Keratinocyte (primary cell): Measurements from ENCODE around the gene ROR2. TPM values are rescaled to one million over a fixed set of nuclear protein-coding genes. Genes with fewer than 3 reads are reported as not detected.

Experiments
- DNase-seq: peaks from one replicate; pipeline ENCODE4 v3.0.0-alpha.2; 2011; ENCODE audit warnings: low read depth, missing footprints, low spot score
- FAIRE-seq: peaks from 2 replicates; lab custom pipeline; 2011; peaks lifted over from hg19 to GRCh38; lab: Jason Lieb, UNC
- H2AFZ ChIP-seq: 2 replicates; pipeline ENCODE4 v1.6.0; 2012; ENCODE audit warnings: low read length, control low read depth, inconsistent platforms; ENCODE audit not compliant: control insufficient read depth
- H3K27ac ChIP-seq: 2 replicates; pipeline ENCODE4 v1.5.1; 2011; ENCODE audit warnings: low read length; ENCODE audit not compliant: control insufficient read depth, insufficient read depth
- H3K27me3 ChIP-seq: 3 replicates; pipeline ENCODE4 v1.6.0; 2011; ENCODE audit warnings: low read length; ENCODE audit not compliant: control insufficient read depth, insufficient read depth; ENCODE audit errors: extremely low read depth
- H3K36me3 ChIP-seq, 2 experiments: 2 replicates in 1 of 2; 3 replicates in 1 of 2; pipeline ENCODE4 v1.5.1; 2011; ENCODE audit warnings: low read length in 2 of 2, mild to moderate bottlenecking in 1 of 2; ENCODE audit not compliant: control insufficient read depth in 2 of 2, insufficient read depth in 2 of 2; ENCODE audit errors: extremely low read depth in 1 of 2
- H3K4me1 ChIP-seq: 3 replicates; pipeline ENCODE4 v1.5.1; 2011; ENCODE audit warnings: low read length; ENCODE audit not compliant: control insufficient read depth, insufficient read depth; ENCODE audit errors: extremely low read depth
- H3K4me2 ChIP-seq: 3 replicates; pipeline ENCODE4 v1.6.0; 2011; ENCODE audit warnings: low read depth, low read length; ENCODE audit not compliant: control insufficient read depth, insufficient read depth; ENCODE audit errors: extremely low read depth
- H3K4me3 ChIP-seq, 3 experiments: fragments of 200-600 bp in 1 of 3; sonication (generic) in 1 of 3; 2 replicates in 2 of 3; 3 replicates in 1 of 3; pipeline ENCODE4 v1.5.1; 2011 to 2016; ENCODE audit warnings: low read length in 3 of 3, mild to moderate bottlenecking in 3 of 3, control low read depth in 2 of 3, inconsistent platforms in 1 of 3, low read depth in 1 of 3, mixed read lengths in 1 of 3, mixed run types in 1 of 3, moderate library complexity in 1 of 3; ENCODE audit not compliant: control insufficient read depth in 2 of 3, insufficient read depth in 2 of 3; ENCODE audit errors: extremely low read depth in 1 of 3
- H3K79me2 ChIP-seq: 2 replicates; pipeline ENCODE4 v1.6.0; 2012; ENCODE audit warnings: low read length; ENCODE audit not compliant: control insufficient read depth, insufficient read depth
- H3K9ac ChIP-seq: 3 replicates; pipeline ENCODE4 v1.6.0; 2011; ENCODE audit warnings: low read length; ENCODE audit not compliant: control insufficient read depth, insufficient read depth; ENCODE audit errors: extremely low read depth
- H3K9me1 ChIP-seq: 3 replicates; pipeline ENCODE4 v1.6.0; 2011; ENCODE audit warnings: low read length; ENCODE audit not compliant: control insufficient read depth, insufficient read depth; ENCODE audit errors: extremely low read depth
- H3K9me3 ChIP-seq: 2 replicates; pipeline ENCODE4 v1.5.1; 2012; ENCODE audit warnings: low read depth, low read length; ENCODE audit not compliant: control insufficient read depth
- H4K20me1 ChIP-seq: 3 replicates; pipeline ENCODE4 v1.6.0; 2011; ENCODE audit warnings: low read length; ENCODE audit not compliant: control insufficient read depth, insufficient read depth; ENCODE audit errors: extremely low read depth
- CTCF ChIP-seq, 3 experiments: IDR thresholded peaks in 1 of 3; conservative IDR thresholded peaks in 1 of 3; optimal IDR thresholded peaks in 1 of 3; 2 replicates in 2 of 3; 3 replicates in 1 of 3; pipeline versions ENCODE3 to v1.5.1; 2011; ENCODE audit warnings: low read length in 3 of 3, mild to moderate bottlenecking in 3 of 3, moderate library complexity in 2 of 3, control low read depth in 1 of 3, inconsistent platforms in 1 of 3; ENCODE audit not compliant: insufficient read depth in 2 of 3; ENCODE audit errors: extremely low read depth in 1 of 3
- EZH2 ChIP-seq: IDR thresholded peaks from one replicate; pipeline ENCODE4 v1.6.1; 2012; ENCODE audit warnings: inconsistent platforms, mild to moderate bottlenecking, low read length, moderate library complexity
- dilution Hi-C: fragments of 300-500 bp; cut with MboI; formaldehyde crosslinking; loops from one replicate; pipeline ENCODE4 v1.7.0; 2020; ENCODE audit warnings: low sequenced_read_pairs; ENCODE audit not compliant: extremely low pct_ligation_motif_present
- polyA plus RNA-seq, 5 experiments: library from polyadenylated mRNA; depleted of rRNA in 3 of 5; stranded (reverse) in 3 of 5; stranded (forward) in 1 of 5; unstranded in 1 of 5; fragments of >200 nt; gene quantifications; 1 replicate in 1 of 5; 2 replicates in 3 of 5; 3 replicates in 1 of 5; pipeline versions ENCODE4 v1.2.1 to v1.2.3, GENCODE V29; 2011 to 2012; ENCODE audit warnings: missing spikeins in 2 of 5, low read depth in 1 of 5, low replicate concordance in 1 of 5

Gene ROR2
- polyA plus RNA-seq, 1 donor (not counting 4 experiments of a cell fraction or from before 2014, with no cell fraction given): 0.22 TPM

- Histone ChIP-seq H3K27ac (no peak overlapping the region), H3K9me1 (no peaks in the 10 kb centered on the region), H3K4me3 (no peak overlapping the region), H3K4me1 (no peaks in the 10 kb centered on the region), H3K9me3 (no peaks in the 10 kb centered on the region), H3K9ac (no peak overlapping the region), H3K4me2 (no peak overlapping the region), H3K36me3 (no peaks in the 10 kb centered on the region), H3K27me3 (peaks cover 6% of the 10 kb centered on the region), H4K20me1 (no peaks in the 10 kb centered on the region), H2AFZ (no peak overlapping the region), H3K79me2 (no peaks in the 10 kb centered on the region)
- dilution Hi-C loops: no loop called here
- FAIRE-seq (no peak), DNase-seq (no peak)
- TF ChIP-seq EZH2 (no peak), CTCF (optimal IDR thresholded peaks at IDR 0.05 in 1 of 3, IDR thresholded peaks at IDR 0.05 in 1 of 3, conservative IDR thresholded peaks at IDR 0.05 in 1 of 3; ENCODE audit: extremely low read depth in 1 of 3, insufficient read depth in 2 of 3, low read length in 3 of 3) (peak in 1 of 3 experiments; percentile 1)
Observed at GRCh38 chr9:91647371-91647770, 302.7 kb downstream of the ROR2 start.

GRCh38 chr9:91646702-91647101 is 303.3 kb downstream of the ROR2 start:
- TF ChIP-seq EZH2: no peak
- TF ChIP-seq CTCF (optimal IDR thresholded peaks at IDR 0.05 in 1 of 3, IDR thresholded peaks at IDR 0.05 in 1 of 3, conservative IDR thresholded peaks at IDR 0.05 in 1 of 3; ENCODE audit: extremely low read depth in 1 of 3, insufficient read depth in 2 of 3, low read length in 3 of 3): no peak

More at GRCh38 chr9:91646702-91647101, 303.3 kb downstream of the ROR2 start:
- Histone ChIP-seq H3K9me1 (no peaks in the 10 kb centered on the region), H3K4me1 (no peaks in the 10 kb centered on the region), H3K4me2 (no peak overlapping the region), H3K27me3 (peaks cover 6% of the 10 kb centered on the region), H3K79me2 (no peaks in the 10 kb centered on the region), H3K4me3 (no peak overlapping the region), H4K20me1 (no peaks in the 10 kb centered on the region), H3K36me3 (no peaks in the 10 kb centered on the region), H3K27ac (no peak overlapping the region), H3K9ac (no peak overlapping the region), H2AFZ (no peak overlapping the region), H3K9me3 (no peaks in the 10 kb centered on the region)
- no peak for DNase-seq
- dilution Hi-C loops: no loop called here
- FAIRE-seq: no peak
